Astrocyte (in vitro differentiated cells and primary cell): ENCODE measurements around the gene ARSJ. TPM values are rescaled to one million over a fixed set of nuclear protein-coding genes. Genes with fewer than 3 reads are reported as not detected.

Experiments used
- DNase-seq: peaks from one replicate; pipeline ENCODE4 v3.0.0-alpha.2; 2010; ENCODE audit warnings: low read depth
- FAIRE-seq: peaks from 2 replicates; lab custom pipeline; 2011; peaks lifted over from hg19 to GRCh38; lab: Jason Lieb, UNC
- H2AFZ ChIP-seq: 2 replicates; pipeline ENCODE4 v1.6.0; 2012; ENCODE audit warnings: low read depth, low read length, inconsistent platforms
- H3K27ac ChIP-seq: 2 replicates; pipeline ENCODE4 v1.5.1; 2011; ENCODE audit warnings: low read depth, low read length, inconsistent platforms
- H3K27me3 ChIP-seq: 2 replicates; pipeline ENCODE4 v1.6.0; 2011; ENCODE audit warnings: low read length, inconsistent platforms; ENCODE audit not compliant: insufficient read depth
- H3K36me3 ChIP-seq: 2 replicates; pipeline ENCODE4 v1.5.1; 2011; ENCODE audit warnings: low read length, inconsistent platforms; ENCODE audit not compliant: insufficient read depth
- H3K4me1 ChIP-seq: 2 replicates; pipeline ENCODE4 v1.5.1; 2011; ENCODE audit warnings: low read length, inconsistent platforms; ENCODE audit not compliant: insufficient read depth
- H3K4me2 ChIP-seq: 2 replicates; pipeline ENCODE4 v1.6.0; 2012; ENCODE audit warnings: low read length, inconsistent platforms
- H3K4me3 ChIP-seq: 2 replicates; pipeline ENCODE4 v1.5.1; 2011; ENCODE audit warnings: low read depth, mild to moderate bottlenecking, low read length, inconsistent platforms; ENCODE audit not compliant: insufficient read depth
- H3K79me2 ChIP-seq: 2 replicates; pipeline ENCODE4 v1.6.0; 2012; ENCODE audit warnings: mild to moderate bottlenecking, low read length, inconsistent platforms; ENCODE audit not compliant: insufficient read depth
- H3K9ac ChIP-seq: 2 replicates; pipeline ENCODE4 v1.6.0; 2012; ENCODE audit warnings: mild to moderate bottlenecking, low read length, inconsistent platforms
- H3K9me3 ChIP-seq: 2 replicates; pipeline ENCODE4 v1.5.1; 2012; ENCODE audit warnings: low read depth, mild to moderate bottlenecking, low read length, inconsistent platforms; ENCODE audit not compliant: insufficient read depth
- H4K20me1 ChIP-seq: 2 replicates; pipeline ENCODE4 v1.6.0; 2012; ENCODE audit warnings: low read length, inconsistent platforms; ENCODE audit not compliant: insufficient read depth
- H3K27ac Mint-ChIP-seq: one replicate; pipeline ENCODE4 v1.8.0; 2021; ENCODE audit warnings: mild to moderate bottlenecking, mixed read lengths; ENCODE audit not compliant: unreplicated experiment
- H3K27me3 Mint-ChIP-seq: one replicate; pipeline ENCODE4 v1.8.0; 2021; ENCODE audit warnings: low read depth, mixed read lengths; ENCODE audit not compliant: unreplicated experiment
- H3K36me3 Mint-ChIP-seq: one replicate; pipeline ENCODE4 v1.8.0; 2021; ENCODE audit warnings: low read depth, mixed read lengths; ENCODE audit not compliant: unreplicated experiment
- H3K4me1 Mint-ChIP-seq: one replicate; pipeline ENCODE4 v1.8.0; 2021; ENCODE audit warnings: low read depth, mixed read lengths; ENCODE audit not compliant: unreplicated experiment
- H3K4me3 Mint-ChIP-seq: one replicate; pipeline ENCODE4 v1.8.0; 2021; ENCODE audit warnings: mild to moderate bottlenecking, moderate library complexity, mixed read lengths; ENCODE audit not compliant: unreplicated experiment
- H3K9me3 Mint-ChIP-seq: one replicate; pipeline ENCODE4 v1.8.0; 2021; ENCODE audit warnings: mild to moderate bottlenecking, mixed read lengths; ENCODE audit not compliant: unreplicated experiment
- EZH2 ChIP-seq: IDR thresholded peaks from 2 replicates; pipeline ENCODE4 v1.6.1; 2012; ENCODE audit warnings: mild to moderate bottlenecking, low read length, inconsistent platforms; ENCODE audit not compliant: insufficient read depth
- total RNA-seq: library from RNA; stranded (reverse); gene quantifications from 2 replicates; pipeline ENCODE4 v1.2.1, GENCODE V29; 2021
- TF ChIP-seq, protein P1 (sequence below): IDR thresholded peaks from 2 replicates; pipeline ENCODE4 v1.5.1; 2011; ENCODE audit warnings: low read depth, mild to moderate bottlenecking, inconsistent platforms, low read length, moderate library complexity; ENCODE audit not compliant: insufficient read depth

Gene ARSJ
- total RNA-seq, 1 donor from 2014 or later = 66.5 TPM

DNA sequence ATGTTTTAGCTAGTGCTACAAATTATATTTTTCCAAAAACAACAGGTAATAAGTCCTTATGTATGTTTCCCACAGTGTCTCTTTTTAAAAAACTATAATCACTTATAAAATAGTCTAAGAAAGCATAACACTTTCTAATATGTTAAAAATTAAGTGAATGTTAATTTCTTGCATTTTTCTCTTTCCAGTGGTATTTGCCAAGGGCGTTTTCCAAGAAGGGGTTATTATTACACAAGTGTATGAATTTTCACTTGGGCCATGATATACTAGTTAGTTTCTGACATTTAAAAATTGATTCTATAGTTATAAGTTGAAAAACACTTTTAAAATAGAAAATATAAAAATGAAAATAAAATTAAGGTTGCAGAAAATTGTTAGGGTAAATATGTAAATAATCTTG lies 74.6 kb downstream of the ARSJ start:
- TF ChIP-seq, protein P1, sequence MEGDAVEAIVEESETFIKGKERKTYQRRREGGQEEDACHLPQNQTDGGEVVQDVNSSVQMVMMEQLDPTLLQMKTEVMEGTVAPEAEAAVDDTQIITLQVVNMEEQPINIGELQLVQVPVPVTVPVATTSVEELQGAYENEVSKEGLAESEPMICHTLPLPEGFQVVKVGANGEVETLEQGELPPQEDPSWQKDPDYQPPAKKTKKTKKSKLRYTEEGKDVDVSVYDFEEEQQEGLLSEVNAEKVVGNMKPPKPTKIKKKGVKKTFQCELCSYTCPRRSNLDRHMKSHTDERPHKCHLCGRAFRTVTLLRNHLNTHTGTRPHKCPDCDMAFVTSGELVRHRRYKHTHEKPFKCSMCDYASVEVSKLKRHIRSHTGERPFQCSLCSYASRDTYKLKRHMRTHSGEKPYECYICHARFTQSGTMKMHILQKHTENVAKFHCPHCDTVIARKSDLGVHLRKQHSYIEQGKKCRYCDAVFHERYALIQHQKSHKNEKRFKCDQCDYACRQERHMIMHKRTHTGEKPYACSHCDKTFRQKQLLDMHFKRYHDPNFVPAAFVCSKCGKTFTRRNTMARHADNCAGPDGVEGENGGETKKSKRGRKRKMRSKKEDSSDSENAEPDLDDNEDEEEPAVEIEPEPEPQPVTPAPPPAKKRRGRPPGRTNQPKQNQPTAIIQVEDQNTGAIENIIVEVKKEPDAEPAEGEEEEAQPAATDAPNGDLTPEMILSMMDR = no peak
- TF ChIP-seq EZH2 = no peak
- Histone ChIP-seq H3K9me3 (no peaks in the 10 kb centered on the region), H3K4me1 (no peaks in the 10 kb centered on the region), H2AFZ (no peak overlapping the region), H3K27ac (no peak overlapping the region), H3K4me3 (no peak overlapping the region), H3K79me2 (peaks cover 63% of the 10 kb centered on the region), H3K27me3 (no peaks in the 10 kb centered on the region), H3K9ac (no peak overlapping the region), H3K4me2 (no peak overlapping the region), H4K20me1 (peaks cover 15% of the 10 kb centered on the region), H3K36me3 (peaks cover 23% of the 10 kb centered on the region)
- no peaks in the 10 kb centered on the region for H3K27me3 Mint-ChIP-seq
- FAIRE-seq (no peak), DNase-seq (no peak)
- no peak overlapping the region for H3K27ac Mint-ChIP-seq
- no peak overlapping the region for H3K4me3 Mint-ChIP-seq
- H3K9me3 Mint-ChIP-seq = peaks cover 4% of the 10 kb centered on the region
- H3K4me1 Mint-ChIP-seq = no peaks in the 10 kb centered on the region
- H3K36me3 Mint-ChIP-seq = peaks cover 11% of the 10 kb centered on the region

DNA sequence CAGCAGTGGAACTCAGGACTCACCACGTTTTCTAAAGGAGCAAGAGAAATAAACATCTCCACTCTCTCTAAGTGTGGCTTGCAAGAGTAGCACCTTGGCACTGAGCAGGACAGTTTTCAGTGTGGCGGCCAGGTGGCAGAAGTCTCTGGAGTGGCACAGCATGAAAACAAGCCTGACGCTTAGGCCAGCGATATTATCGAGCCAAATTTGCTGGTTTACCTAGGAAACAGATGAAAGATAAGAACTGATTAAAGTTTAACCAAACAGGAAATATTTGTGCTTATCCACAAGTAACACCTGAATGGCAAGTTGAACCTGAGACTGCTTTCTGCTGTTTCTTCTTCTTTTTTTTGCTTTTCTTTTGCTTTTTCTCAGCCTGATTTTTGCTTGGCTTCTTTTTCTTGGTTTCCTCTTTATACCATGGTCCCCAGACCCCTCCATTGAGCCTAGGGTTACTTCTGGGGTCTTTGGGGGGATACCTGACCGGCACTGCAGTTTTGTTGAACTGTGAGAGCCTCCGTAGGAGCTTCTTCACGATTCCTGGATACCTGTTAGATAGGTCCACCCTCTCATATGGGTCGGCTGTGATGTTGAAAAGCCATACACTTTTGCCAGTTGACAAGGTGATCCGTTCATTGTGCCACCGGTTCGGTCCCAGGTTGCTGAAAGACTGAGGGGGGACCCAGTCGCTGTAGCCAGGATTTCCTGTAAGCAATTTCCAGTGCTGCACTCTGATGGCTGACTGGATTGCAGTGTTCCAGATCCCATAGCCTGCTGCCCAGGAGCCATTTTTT lies 77.3 kb downstream of the ARSJ start:
- no peak for TF ChIP-seq EZH2
- H3K4me3 ChIP-seq = no peak overlapping the region
- H3K9me3 Mint-ChIP-seq = no peaks in the 10 kb centered on the region
- no peak overlapping the region for H3K9ac ChIP-seq
- no peaks in the 10 kb centered on the region for H3K4me1 ChIP-seq
- no peaks in the 10 kb centered on the region for H3K4me1 Mint-ChIP-seq
- H2AFZ ChIP-seq = no peak overlapping the region
- peaks cover 11% of the 10 kb centered on the region for H3K36me3 Mint-ChIP-seq
- H3K4me3 Mint-ChIP-seq = no peak overlapping the region
- H3K9me3 ChIP-seq = no peaks in the 10 kb centered on the region
- H3K27me3 ChIP-seq = no peaks in the 10 kb centered on the region
- H3K27me3 Mint-ChIP-seq = no peaks in the 10 kb centered on the region
- peaks cover 48% of the 10 kb centered on the region for H3K79me2 ChIP-seq
- peaks cover 26% of the 10 kb centered on the region for H3K36me3 ChIP-seq
- peaks cover 10% of the 10 kb centered on the region for H4K20me1 ChIP-seq
- no peak overlapping the region for H3K27ac ChIP-seq
- H3K4me2 ChIP-seq = no peak overlapping the region
- no peak for DNase-seq
- FAIRE-seq = no peak
- H3K27ac Mint-ChIP-seq = no peak overlapping the region

DNA sequence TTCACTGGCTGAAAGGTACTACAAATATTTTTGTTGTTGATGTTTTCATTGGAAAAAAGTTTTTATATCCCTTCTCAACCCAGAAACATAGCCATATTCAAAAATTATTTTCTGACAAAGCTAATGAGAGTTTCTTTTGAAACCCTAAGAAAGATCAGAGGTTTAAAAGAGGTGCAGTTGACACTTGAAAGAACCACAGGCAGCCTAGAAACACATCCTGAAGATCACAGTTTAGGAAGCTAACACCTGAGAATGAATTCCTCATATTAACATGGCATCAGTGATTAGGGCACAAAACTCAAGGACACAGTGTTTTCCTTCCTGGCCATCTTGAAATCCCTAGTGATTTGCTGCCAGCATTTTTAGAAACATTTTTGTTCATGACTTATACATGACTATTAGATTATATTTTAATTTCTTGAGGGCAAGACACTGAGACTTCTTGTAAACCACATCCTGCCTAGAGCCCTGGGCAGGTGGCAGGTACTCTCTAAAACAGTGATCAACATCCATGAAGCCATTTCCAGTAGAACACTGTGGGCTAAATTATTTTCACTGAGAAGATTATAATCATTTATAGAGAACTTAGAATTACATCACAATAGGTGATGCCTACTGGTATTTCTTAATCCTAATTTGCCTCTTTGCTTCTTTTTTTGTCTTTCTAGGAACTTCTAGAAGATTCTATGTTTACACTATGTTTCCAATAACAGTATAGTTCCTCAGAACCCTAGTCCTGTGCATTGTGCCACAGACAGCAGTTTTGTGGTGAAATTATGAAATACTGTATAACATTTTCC lies 80.0 kb downstream of the ARSJ start:
- Mint-ChIP-seq H3K4me3 (no peak overlapping the region), H3K27ac (no peak overlapping the region), H3K27me3 (no peaks in the 10 kb centered on the region), H3K9me3 (no peaks in the 10 kb centered on the region), H3K4me1 (no peaks in the 10 kb centered on the region), H3K36me3 (peaks cover 11% of the 10 kb centered on the region)
- Histone ChIP-seq H2AFZ (no peak overlapping the region), H3K27ac (no peak overlapping the region), H3K9ac (no peak overlapping the region), H3K9me3 (no peaks in the 10 kb centered on the region), H3K4me1 (no peaks in the 10 kb centered on the region), H3K4me2 (no peak overlapping the region), H4K20me1 (peaks cover 3% of the 10 kb centered on the region), H3K79me2 (peaks cover 28% of the 10 kb centered on the region), H3K27me3 (no peaks in the 10 kb centered on the region), H3K4me3 (no peak overlapping the region), H3K36me3 (peaks cover 31% of the 10 kb centered on the region)
- FAIRE-seq (no peak), DNase-seq (no peak)
- no peak for TF ChIP-seq EZH2
- TF ChIP-seq, protein P1 = no peak
